Upper lobe of right lung (tissue), 1 donor: ENCODE data around the gene CRYBG3. TPM values are rescaled to one million over a fixed set of nuclear protein-coding genes. Genes with fewer than 3 reads are reported as not detected.

Experiments
- ATAC-seq: fragments of 200-7000 bp; cut with Tn5 transposase; one replicate; pipeline ENCODE4 v1.9.1; 2020; ENCODE audit warnings: mild to moderate bottlenecking, moderate library complexity
- DNase-seq: peaks from one replicate; pipeline ENCODE4 v3.0.0-alpha.2; 2020
- H3K27ac ChIP-seq: fragments of 200-600 bp; one replicate; pipeline ENCODE4 v1.8.0; 2022
- H3K27me3 ChIP-seq: fragments of 200-600 bp; one replicate; pipeline ENCODE4 v1.8.0; 2022; ENCODE audit warnings: mild to moderate bottlenecking
- H3K36me3 ChIP-seq: fragments of 200-600 bp; one replicate; pipeline ENCODE4 v1.8.0; 2022
- H3K4me1 ChIP-seq: fragments of 200-600 bp; one replicate; pipeline ENCODE4 v1.8.0; 2022
- H3K4me3 ChIP-seq: fragments of 200-600 bp; one replicate; pipeline ENCODE4 v1.8.0; 2022; ENCODE audit warnings: mild to moderate bottlenecking
- H3K9me3 ChIP-seq: fragments of 200-600 bp; one replicate; pipeline ENCODE4 v1.8.0; 2022
- CTCF ChIP-seq: fragments of 200-600 bp; IDR thresholded peaks from one replicate; pipeline ENCODE4 v1.8.0; 2022; ENCODE audit warnings: antibody characterized with exemption
- intact Hi-C: fragments of 100-400 bp; cut with DNase I; formaldehyde crosslinking; loops from one replicate; pipeline ENCODE4 v1.11.0; 2022
- total RNA-seq: library from RNA; stranded (reverse); fragmentation: NEBNext Ultra II Directional; extraction: Animal tissue kit (Norgen Biotek cat#: 25700); gene quantifications from one replicate; pipeline ENCODE4 v1.2.1, GENCODE V29; 2021
- donor health status: DM: no; HTN: yes; CAD: no; lungs with severe emphysema.

The CRYBG3 gene
- total RNA-seq, 1 donor from 2014 or later: 25.5 TPM

- H3K9me3 ChIP-seq: no peaks in the 10 kb centered on the region
- TF ChIP-seq CTCF: no peak
- peak overlapping the region; percentile 83 for H3K4me3 ChIP-seq
- H3K27me3 ChIP-seq: no peaks in the 10 kb centered on the region
- intact Hi-C loops: no loop called here
- no peaks in the 10 kb centered on the region for H3K36me3 ChIP-seq
- no peak for ATAC-seq
- H3K4me1 ChIP-seq: peaks cover 8% of the 10 kb centered on the region
- no peak for DNase-seq
- H3K27ac ChIP-seq: no peak overlapping the region
Measured at GRCh38 chr3:97820780-97821179, 1.0 kb upstream of the CRYBG3 start.

GRCh38 chr3:97821287-97821773 lies 481 bp upstream of the CRYBG3 start:
- Histone ChIP-seq H3K4me1 (peaks cover 8% of the 10 kb centered on the region), H3K27ac (peak overlapping the region; percentile 80), H3K27me3 (no peaks in the 10 kb centered on the region), H3K9me3 (no peaks in the 10 kb centered on the region), H3K4me3 (peak overlapping the region; percentile 83), H3K36me3 (no peaks in the 10 kb centered on the region)
- intact Hi-C loops: no loop called here
- DNase-seq: peak; percentile 82
- peak; percentile 35 for ATAC-seq
- no peak for TF ChIP-seq CTCF

GRCh38 chr3:97822359-97822775 lies 556 bp downstream of the CRYBG3 start:
- DNase-seq: peak; percentile 78
- Histone ChIP-seq H3K36me3 (no peaks in the 10 kb centered on the region), H3K4me3 (peak overlapping the region; percentile 83), H3K27ac (peak overlapping the region; percentile 80), H3K4me1 (peaks cover 8% of the 10 kb centered on the region), H3K9me3 (no peaks in the 10 kb centered on the region), H3K27me3 (no peaks in the 10 kb centered on the region)
- intact Hi-C loops: no loop called here
- ATAC-seq: peak; percentile 54
- no peak for TF ChIP-seq CTCF

- TF ChIP-seq CTCF: no peak
- Histone ChIP-seq H3K27me3 (no peaks in the 10 kb centered on the region), H3K9me3 (no peaks in the 10 kb centered on the region), H3K36me3 (no peaks in the 10 kb centered on the region), H3K4me1 (peaks cover 8% of the 10 kb centered on the region), H3K4me3 (peak overlapping the region; percentile 83), H3K27ac (peak overlapping the region; percentile 80)
- ATAC-seq: no peak
- intact Hi-C loops: no loop called here
- DNase-seq: no peak
Measured at GRCh38 chr3:97823046-97824004, 1.5 kb downstream of the CRYBG3 start.

- H3K4me3 ChIP-seq: no peak overlapping the region
- H3K4me1 ChIP-seq: peaks cover 8% of the 10 kb centered on the region
- H3K27ac ChIP-seq: no peak overlapping the region
Measured at GRCh38 chr3:97825101-97825500, 3.3 kb downstream of the CRYBG3 start.

More at GRCh38 chr3:97825101-97825500, 3.3 kb downstream of the CRYBG3 start:
- DNase-seq: no peak
- H3K9me3 ChIP-seq: no peaks in the 10 kb centered on the region
- no peaks in the 10 kb centered on the region for H3K27me3 ChIP-seq
- ATAC-seq: no peak
- H3K36me3 ChIP-seq: no peaks in the 10 kb centered on the region
- TF ChIP-seq CTCF: no peak
- intact Hi-C loops: no loop called here
